ENCODE data around the gene STK32C. TPM values are rescaled to one million over a fixed set of nuclear protein-coding genes. Genes with fewer than 3 reads are reported as not detected.

The STK32C gene
- total and polyA plus RNA-seq, 2 donors (not counting 1 experiment from before 2014, with no cell fraction given) = 9.9 to 16.8 TPM

GRCh38 chr10:132209978-132210530, 97.7 kb downstream of the STK32C start:
- ATAC-seq (ENCODE audit: low read depth) (no peak), DNase-seq (no peak)
- Histone ChIP-seq H3K27ac (ENCODE audit: low read length in 2 of 2) (no peak overlapping the region), H3K9ac (ENCODE audit: low read length) (no peak overlapping the region), H4K20me1 (ENCODE audit: control insufficient read depth, insufficient read depth, low read length, poor library complexity, severe bottlenecking) (no peaks in the 10 kb centered on the region), H3K4me1 (ENCODE audit: control insufficient read depth in 2 of 2, insufficient read depth in 2 of 2, low read length in 2 of 2) (no peaks in the 10 kb centered on the region), H3K79me2 (ENCODE audit: control insufficient read depth, insufficient read depth, low read length) (no peaks in the 10 kb centered on the region), H3K9me3 (ENCODE audit: control extremely low read depth in 1 of 3, control insufficient read depth in 2 of 3, insufficient read depth in 1 of 3, low read length in 2 of 3) (peaks cover 0 to 16% (median 13%) of the 10 kb centered on the region in 3 donors), H3K4me3 (ENCODE audit: control extremely low read depth in 1 of 5, extremely low read depth in 1 of 5, insufficient read depth in 1 of 5, low read depth in 2 of 5, low read length in 4 of 5) (no peak overlapping the region), H2AFZ (ENCODE audit: insufficient read depth, low read depth, low read length, poor library complexity, severe bottlenecking) (no peak overlapping the region), H3K36me3 (replicated peaks in 1 of 2; ENCODE audit: control extremely low read depth in 1 of 2, control insufficient read depth in 1 of 2, extremely low read depth in 1 of 2, insufficient read depth in 2 of 2, low read length in 1 of 2) (no peaks in the 10 kb centered on the region), H3K4me2 (replicated peaks; ENCODE audit: low read depth, low read length, poor library complexity, severe bottlenecking) (no peak overlapping the region), H3K27me3 (replicated peaks in 1 of 4; ENCODE audit: control extremely low read depth in 1 of 4, control insufficient read depth in 3 of 4, insufficient read depth in 4 of 4, low read length in 3 of 4) (no peaks in the 10 kb centered on the region)
- TF ChIP-seq, protein P1, sequence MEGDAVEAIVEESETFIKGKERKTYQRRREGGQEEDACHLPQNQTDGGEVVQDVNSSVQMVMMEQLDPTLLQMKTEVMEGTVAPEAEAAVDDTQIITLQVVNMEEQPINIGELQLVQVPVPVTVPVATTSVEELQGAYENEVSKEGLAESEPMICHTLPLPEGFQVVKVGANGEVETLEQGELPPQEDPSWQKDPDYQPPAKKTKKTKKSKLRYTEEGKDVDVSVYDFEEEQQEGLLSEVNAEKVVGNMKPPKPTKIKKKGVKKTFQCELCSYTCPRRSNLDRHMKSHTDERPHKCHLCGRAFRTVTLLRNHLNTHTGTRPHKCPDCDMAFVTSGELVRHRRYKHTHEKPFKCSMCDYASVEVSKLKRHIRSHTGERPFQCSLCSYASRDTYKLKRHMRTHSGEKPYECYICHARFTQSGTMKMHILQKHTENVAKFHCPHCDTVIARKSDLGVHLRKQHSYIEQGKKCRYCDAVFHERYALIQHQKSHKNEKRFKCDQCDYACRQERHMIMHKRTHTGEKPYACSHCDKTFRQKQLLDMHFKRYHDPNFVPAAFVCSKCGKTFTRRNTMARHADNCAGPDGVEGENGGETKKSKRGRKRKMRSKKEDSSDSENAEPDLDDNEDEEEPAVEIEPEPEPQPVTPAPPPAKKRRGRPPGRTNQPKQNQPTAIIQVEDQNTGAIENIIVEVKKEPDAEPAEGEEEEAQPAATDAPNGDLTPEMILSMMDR (IDR thresholded peaks at IDR 0.05) = no peak
- TF ChIP-seq EZH2 (IDR thresholded peaks at IDR 0.05; ENCODE audit: borderline replicate concordance, insufficient read depth, low read depth, low read length, poor library complexity, severe bottlenecking) = no peak
- 95% methylated on average over 20 of the region's 23 CpGs for WGBS (ENCODE audit: insufficient coverage)
- Mint-ChIP-seq H3K27me3 (no peaks in the 10 kb centered on the region), H3K9me3 (ENCODE audit: insufficient read depth) (peaks cover 7% of the 10 kb centered on the region), H3K4me3 (no peak overlapping the region), H3K4me1 (peaks cover 5% of the 10 kb centered on the region), H3K27ac (no peak overlapping the region)
- intact Hi-C loops (cut with micrococcal nuclease) = no loop called here
- CTCF ChIA-PET = no interaction called here
- POLR2A ChIA-PET = no interaction called here

- H3K4me3 ChIP-seq (ENCODE audit: control extremely low read depth in 1 of 5, extremely low read depth in 1 of 5, insufficient read depth in 1 of 5, low read depth in 2 of 5, low read length in 4 of 5) = no peak overlapping the region
- H2AFZ ChIP-seq (ENCODE audit: insufficient read depth, low read depth, low read length, poor library complexity, severe bottlenecking) = no peak overlapping the region
- ChIA-PET POLR2A (no interaction called here), CTCF (no interaction called here)
- intact Hi-C loops (cut with micrococcal nuclease) = no loop called here
- ATAC-seq (ENCODE audit: low read depth) = no peak
- H3K4me2 ChIP-seq (replicated peaks; ENCODE audit: low read depth, low read length, poor library complexity, severe bottlenecking) = no peak overlapping the region
- Mint-ChIP-seq H3K27me3 (no peaks in the 10 kb centered on the region), H3K4me1 (peaks cover 5% of the 10 kb centered on the region), H3K4me3 (no peak overlapping the region), H3K27ac (no peak overlapping the region), H3K9me3 (ENCODE audit: insufficient read depth) (peaks cover 7% of the 10 kb centered on the region)
- no peaks in the 10 kb centered on the region for H3K4me1 ChIP-seq (ENCODE audit: control insufficient read depth in 2 of 2, insufficient read depth in 2 of 2, low read length in 2 of 2)
- no peak overlapping the region for H3K9ac ChIP-seq (ENCODE audit: low read length)
- WGBS (ENCODE audit: insufficient coverage) = 97% methylated on average over 14 of the region's 14 CpGs
- H3K27ac ChIP-seq (ENCODE audit: low read length in 2 of 2) = no peak overlapping the region
- DNase-seq = no peak
- H3K9me3 ChIP-seq (ENCODE audit: control extremely low read depth in 1 of 3, control insufficient read depth in 2 of 3, insufficient read depth in 1 of 3, low read length in 2 of 3) = peaks cover 0 to 10% (median 10%) of the 10 kb centered on the region in 3 donors
- TF ChIP-seq, protein P1 (IDR thresholded peaks at IDR 0.05) = no peak
- no peak for TF ChIP-seq EZH2 (IDR thresholded peaks at IDR 0.05; ENCODE audit: borderline replicate concordance, insufficient read depth, low read depth, low read length, poor library complexity, severe bottlenecking)
- H3K27me3 ChIP-seq (replicated peaks in 1 of 4; ENCODE audit: control extremely low read depth in 1 of 4, control insufficient read depth in 3 of 4, insufficient read depth in 4 of 4, low read length in 3 of 4) = no peaks in the 10 kb centered on the region
- no peaks in the 10 kb centered on the region for H4K20me1 ChIP-seq (ENCODE audit: control insufficient read depth, insufficient read depth, low read length, poor library complexity, severe bottlenecking)
- no peaks in the 10 kb centered on the region for H3K79me2 ChIP-seq (ENCODE audit: control insufficient read depth, insufficient read depth, low read length)
- no peaks in the 10 kb centered on the region for H3K36me3 ChIP-seq (replicated peaks in 1 of 2; ENCODE audit: control extremely low read depth in 1 of 2, control insufficient read depth in 1 of 2, extremely low read depth in 1 of 2, insufficient read depth in 2 of 2, low read length in 1 of 2)
Measured at GRCh38 chr10:132209130-132209529, 98.6 kb downstream of the STK32C start.

Measured in B cell (primary cell).